ENCODE measurements around the gene LRRC37B.
"Not testable (repeated sequence)": the region's sequence is repeated elsewhere in the genome, so short reads cannot be mapped to it uniquely, and the experiment has no call there.

Gene LRRC37B

DNA sequence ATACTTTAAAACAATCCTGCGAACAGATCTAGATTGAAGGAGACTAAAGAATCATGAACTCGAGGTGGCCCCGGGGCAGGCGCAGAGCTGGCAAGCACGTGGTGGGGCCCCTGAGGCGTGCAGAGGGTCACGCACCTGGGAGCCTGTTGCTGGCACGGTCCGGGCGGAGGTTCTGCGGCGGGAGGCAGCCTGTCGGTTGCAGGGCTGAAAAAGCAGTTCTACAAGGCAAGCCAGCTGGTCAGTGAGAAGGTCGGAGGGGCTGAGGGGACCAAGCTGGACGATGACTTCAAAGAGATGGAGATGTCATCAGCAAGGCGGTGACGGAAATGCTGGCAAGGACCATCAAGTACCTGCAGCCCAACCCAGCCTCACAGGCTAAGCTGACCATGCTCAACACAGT, 33.1 kb downstream of the LRRC37B start:
- DNase-seq (ENCODE audit: insufficient read length, low spot score); FAIRE-seq: not testable (repeated sequence)

GRCh38 chr17:32041306-32041875, 34.2 kb downstream of the LRRC37B start:
- not testable (repeated sequence) for FAIRE-seq; DNase-seq (ENCODE audit: insufficient read length, low spot score)

DNA sequence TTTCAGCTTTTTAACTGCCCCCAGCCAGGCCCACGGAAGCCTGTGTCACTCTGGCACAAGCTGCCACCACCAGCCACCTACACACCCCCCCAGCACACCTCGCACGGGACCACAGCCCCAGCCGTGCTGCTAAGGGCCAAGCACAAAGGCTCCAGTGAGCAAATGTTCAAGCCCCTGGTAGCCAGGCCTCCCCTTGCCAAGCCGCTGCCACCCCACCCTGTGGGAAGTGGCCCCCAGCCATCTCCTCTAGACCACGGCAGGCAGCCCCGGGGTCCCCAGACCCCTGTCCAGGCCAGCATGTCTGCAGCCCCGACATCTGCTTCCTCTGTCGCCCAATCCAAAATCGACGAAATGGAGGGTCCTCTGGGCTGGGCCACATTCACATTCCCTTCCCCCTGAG, 35.1 kb downstream of the LRRC37B start:
- DNase-seq (ENCODE audit: insufficient read length, low spot score); FAIRE-seq: not testable (repeated sequence)

DNA sequence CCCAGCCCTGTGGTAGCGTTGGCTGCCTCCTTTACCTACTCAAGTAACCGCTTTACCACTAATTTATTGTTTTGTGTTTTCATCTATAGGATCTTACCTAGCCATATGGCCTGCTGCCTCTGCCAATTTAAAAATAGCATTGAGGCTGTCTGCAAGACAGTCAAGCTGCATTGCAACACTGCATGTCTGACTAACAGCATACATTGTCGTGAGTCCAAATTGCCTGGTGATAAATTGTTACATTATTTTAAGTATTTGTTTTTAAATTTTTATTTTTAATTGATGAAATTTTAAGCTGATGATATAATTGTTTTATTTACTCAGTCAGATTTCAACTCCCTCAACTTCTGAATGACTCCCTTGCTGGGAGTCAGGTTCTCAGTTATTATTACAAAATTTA, 38.4 kb downstream of the LRRC37B start:
- not testable (repeated sequence) for DNase-seq (ENCODE audit: insufficient read length, low spot score); FAIRE-seq

GRCh38 chr17:32047663-32048062, 40.5 kb downstream of the LRRC37B start:
- not testable (repeated sequence) for DNase-seq (ENCODE audit: insufficient read length, low spot score); FAIRE-seq

DNA sequence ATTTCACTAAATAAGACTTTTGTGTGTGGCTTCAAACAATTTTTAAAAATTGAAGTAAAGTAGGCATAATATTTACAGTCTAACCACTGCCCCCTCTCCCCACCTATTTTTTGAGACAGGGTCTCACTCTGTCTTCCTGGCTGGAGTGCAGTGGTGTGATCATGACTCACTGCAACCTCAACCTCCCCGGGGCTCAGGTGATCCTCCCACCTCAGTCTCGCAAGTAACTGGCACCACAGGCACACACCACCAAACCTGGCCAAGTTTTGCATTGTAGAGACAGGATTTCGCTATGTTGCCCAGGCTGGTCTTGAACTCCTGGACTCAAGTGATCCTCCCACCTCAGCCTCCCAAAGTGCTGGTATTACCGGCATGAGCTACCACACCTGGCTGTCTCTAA, 47.8 kb downstream of the LRRC37B start:
- FAIRE-seq; DNase-seq (ENCODE audit: insufficient read length, low spot score): not testable (repeated sequence)

DNA sequence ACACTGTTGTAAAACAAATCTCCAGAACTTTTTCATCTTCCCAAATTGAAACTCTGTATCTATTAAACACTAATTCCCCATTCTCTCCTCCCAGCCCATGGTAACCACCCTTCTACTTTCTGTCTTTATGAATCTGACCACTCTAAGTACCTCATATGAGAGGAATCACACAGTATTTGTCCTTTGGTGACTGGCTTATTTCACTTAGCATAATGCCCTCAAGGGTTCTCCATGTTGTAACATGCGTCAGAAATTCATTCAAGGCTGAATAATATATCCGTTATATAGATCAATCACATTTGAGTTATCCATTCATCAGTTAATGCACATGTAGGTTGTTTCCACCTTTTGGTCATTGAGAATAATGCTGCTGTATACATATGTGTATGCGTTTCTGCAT, 48.2 kb downstream of the LRRC37B start:
- not testable (repeated sequence) for FAIRE-seq; DNase-seq (ENCODE audit: insufficient read length, low spot score)

DNA sequence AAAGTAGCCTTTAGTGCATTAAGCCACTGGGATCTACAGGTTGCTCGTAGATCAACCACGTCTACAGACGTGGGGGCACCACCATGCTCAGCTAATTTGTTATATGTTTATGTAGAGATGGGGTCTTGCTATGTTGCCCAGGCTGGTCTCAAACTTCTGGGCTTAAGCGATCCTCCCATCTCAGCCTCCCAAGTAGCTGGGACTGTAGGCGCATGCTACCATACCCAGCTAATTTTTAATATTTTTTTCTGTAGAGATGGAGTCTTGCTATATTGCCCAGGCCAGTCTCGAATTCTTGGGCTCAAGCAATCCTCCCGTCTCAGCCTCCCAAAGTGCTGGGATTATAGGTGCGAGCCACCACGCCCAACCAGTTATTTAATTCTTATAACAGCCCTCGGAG, 49.3 kb downstream of the LRRC37B start:
- not testable (repeated sequence) for DNase-seq (ENCODE audit: insufficient read length, low spot score); FAIRE-seq

- not testable (repeated sequence) for FAIRE-seq
These were observed 50.4 kb downstream of the LRRC37B start for GRCh38 chr17:32057460-32058105.

GRCh38 chr17:32060695-32061094, 53.5 kb downstream of the LRRC37B start:
- not testable (repeated sequence) for FAIRE-seq; DNase-seq (ENCODE audit: insufficient read length, low spot score)

More at GRCh38 chr17:32057460-32058105, 50.4 kb downstream of the LRRC37B start:
- not testable (repeated sequence) for DNase-seq (ENCODE audit: insufficient read length, low spot score)

GRCh38 chr17:32061840-32062239, 54.7 kb downstream of the LRRC37B start:
- not testable (repeated sequence) for DNase-seq (ENCODE audit: insufficient read length, low spot score); FAIRE-seq

- not testable (repeated sequence) for DNase-seq (ENCODE audit: insufficient read length, low spot score); FAIRE-seq
These were observed 56.9 kb downstream of the LRRC37B start for GRCh38 chr17:32064091-32064490.

GRCh38 chr17:32066123-32066680, 59.0 kb downstream of the LRRC37B start:
- not testable (repeated sequence) for DNase-seq (ENCODE audit: insufficient read length, low spot score); FAIRE-seq

DNA sequence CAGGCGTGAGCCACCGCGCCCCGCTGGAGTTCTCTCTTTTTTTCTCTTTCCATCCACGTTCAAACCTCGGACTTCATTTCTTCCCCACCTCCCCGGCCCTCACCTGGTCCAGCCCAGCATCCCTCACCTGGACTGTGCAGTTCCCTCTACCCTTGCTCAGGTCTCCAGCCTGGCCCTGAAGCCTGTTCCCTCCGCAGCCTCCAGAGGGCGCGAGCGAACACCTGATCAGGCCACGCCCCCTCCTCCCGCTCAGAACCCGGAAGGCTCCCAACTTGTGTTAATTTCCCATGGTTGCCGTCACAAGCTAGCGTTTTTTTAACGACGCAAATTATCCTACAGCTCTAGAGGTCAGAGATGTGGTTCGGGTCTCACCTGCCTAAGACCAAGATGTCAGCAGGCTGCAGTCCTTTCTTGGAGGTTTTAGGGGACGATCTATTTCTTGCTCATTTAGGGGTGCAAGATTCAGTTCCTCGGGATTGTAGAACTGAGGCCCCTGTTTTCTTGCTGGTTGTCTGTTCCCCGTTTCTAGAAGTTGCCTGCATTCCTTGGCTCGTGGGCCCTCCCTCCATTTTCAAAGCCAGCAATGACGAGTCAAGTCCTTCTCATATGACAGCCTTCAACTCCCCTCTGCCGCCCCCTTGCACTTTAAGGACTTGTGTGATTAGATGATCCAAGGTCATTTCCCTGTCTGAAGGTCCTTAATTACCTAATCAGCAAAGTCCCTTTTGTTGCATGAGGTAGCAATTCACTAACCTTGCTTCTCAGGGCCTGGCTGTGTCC, 59.9 kb downstream of the LRRC37B start:
- not testable (repeated sequence) for FAIRE-seq; DNase-seq (ENCODE audit: insufficient read length, low spot score)

DNA sequence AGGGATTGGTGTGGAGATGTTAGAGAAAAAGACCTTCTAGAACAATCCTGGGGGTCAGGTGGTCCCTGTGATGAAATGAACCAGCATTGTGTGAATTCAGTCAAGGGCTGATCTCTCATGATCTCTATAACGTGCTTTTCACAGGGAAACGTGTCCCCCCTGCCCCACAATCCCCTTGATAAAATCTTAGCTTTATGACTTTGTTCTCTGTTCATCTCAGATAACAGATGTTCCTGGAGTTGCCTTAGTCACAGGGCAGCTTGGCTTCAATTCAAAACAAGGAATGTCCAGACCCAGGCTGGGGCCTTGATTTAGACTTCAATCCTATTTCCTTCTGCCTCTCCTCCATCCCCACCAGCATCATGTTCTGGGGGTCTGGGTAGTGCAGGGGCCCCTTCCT, 61.9 kb downstream of the LRRC37B start:
- not testable (repeated sequence) for DNase-seq (ENCODE audit: insufficient read length, low spot score); FAIRE-seq

DNA sequence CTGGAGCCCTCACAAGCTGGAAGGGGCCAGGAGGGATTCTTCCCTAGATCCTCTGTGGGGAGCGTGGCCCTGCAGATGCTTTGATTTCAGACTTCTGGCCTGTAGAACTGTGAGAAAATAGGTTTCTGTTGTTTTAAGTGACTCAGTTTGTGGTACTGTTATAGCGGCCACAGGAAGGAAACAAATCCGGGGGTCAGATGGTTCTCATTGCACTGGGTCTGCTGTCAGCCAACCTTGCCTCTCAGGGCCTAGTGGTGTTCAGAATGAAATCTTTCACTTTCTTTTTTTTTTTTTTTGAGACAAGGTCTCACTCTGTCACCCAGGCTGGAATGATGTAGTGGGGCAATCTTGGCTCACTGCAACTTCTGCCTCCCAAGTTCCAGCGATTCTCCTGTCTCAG, 64.8 kb downstream of the LRRC37B start:
- DNase-seq (ENCODE audit: insufficient read length, low spot score), result not testable (repeated sequence)
- FAIRE-seq, result peak; percentile 68

DNA sequence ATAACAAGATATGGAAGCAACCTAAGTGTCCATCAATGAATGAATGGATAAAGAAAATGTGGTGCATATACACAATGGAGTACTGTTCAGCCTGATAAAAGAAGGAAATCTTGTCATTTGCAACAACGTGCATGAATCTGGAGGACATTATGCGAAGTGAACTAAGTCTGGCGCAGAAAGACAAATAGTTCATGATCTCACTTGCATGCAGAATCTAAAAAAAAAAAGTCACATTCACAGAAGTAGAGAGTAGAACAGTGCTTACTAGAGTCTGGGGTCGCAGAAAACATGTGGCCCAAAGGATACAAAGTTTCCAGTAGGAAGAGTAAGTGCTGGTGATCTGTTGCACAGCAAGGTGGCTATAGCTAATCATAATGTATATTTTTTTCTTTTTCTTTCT, 65.9 kb downstream of the LRRC37B start:
- FAIRE-seq; DNase-seq (ENCODE audit: insufficient read length, low spot score): not testable (repeated sequence)

GRCh38 chr17:32079753-32080152, 72.6 kb downstream of the LRRC37B start:
- peak; percentile 45 for DNase-seq (ENCODE audit: insufficient read length, low spot score)
- peak; percentile 23 for FAIRE-seq

DNA sequence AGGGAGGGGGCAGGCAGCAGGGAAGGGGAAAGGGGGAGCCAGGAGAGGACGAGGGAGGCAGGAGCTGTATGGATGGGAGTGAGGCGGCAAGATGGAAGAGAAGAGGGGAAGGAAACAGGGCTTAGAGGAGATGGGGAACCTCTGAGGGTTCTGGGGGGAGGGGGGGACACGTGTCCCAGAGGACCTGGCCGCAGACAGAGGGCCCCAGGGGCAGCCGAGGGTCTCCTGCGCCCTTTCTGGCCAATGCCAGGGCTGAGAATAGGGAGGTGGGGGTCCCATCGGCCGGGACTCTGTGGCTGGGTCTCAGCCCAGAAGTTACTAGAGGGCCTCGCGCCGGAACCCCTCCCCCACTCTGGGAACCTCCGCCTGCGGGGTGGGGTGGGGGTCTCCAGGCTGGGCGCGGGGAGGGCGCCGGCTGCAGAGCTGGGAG, 76.4 kb downstream of the LRRC37B start:
- not testable (repeated sequence) for DNase-seq (ENCODE audit: insufficient read length, low spot score); FAIRE-seq

GRCh38 chr17:32084003-32084941, 77.1 kb downstream of the LRRC37B start:
- DNase-seq (ENCODE audit: insufficient read length, low spot score); FAIRE-seq: not testable (repeated sequence)

All from GM19239 (cell line).